HFFc6 (cell line): ENCODE results near the gene BTG2. TPM values are rescaled to one million over a fixed set of nuclear protein-coding genes. Genes with fewer than 3 reads are reported as not detected.

ENCODE experiments used
- DNase-seq: peaks from one replicate; pipeline ENCODE4 v3.0.0-alpha.2; 2018
- H3K27ac Mint-ChIP-seq: 2 replicates; pipeline ENCODE4 v1.8.0; 2020; ENCODE audit warnings: mild to moderate bottlenecking, mixed read lengths
- H3K27me3 Mint-ChIP-seq: 2 replicates; pipeline ENCODE4 v1.8.0; 2021; ENCODE audit warnings: mild to moderate bottlenecking, moderate library complexity, mixed read lengths; ENCODE audit not compliant: insufficient read depth
- H3K36me3 Mint-ChIP-seq: 2 replicates; pipeline ENCODE4 v1.8.0; 2021; ENCODE audit warnings: low read depth, mixed read lengths
- H3K4me1 Mint-ChIP-seq: 2 replicates; pipeline ENCODE4 v1.8.0; 2020; ENCODE audit warnings: low read depth, mixed read lengths
- H3K4me3 Mint-ChIP-seq: 2 replicates; pipeline ENCODE4 v1.8.0; 2020; ENCODE audit warnings: mild to moderate bottlenecking, moderate library complexity, mixed read lengths
- H3K9me3 Mint-ChIP-seq: 2 replicates; pipeline ENCODE4 v1.8.0; 2020; ENCODE audit warnings: mild to moderate bottlenecking, mixed read lengths
- total RNA-seq, 6 experiments: library from RNA; stranded (reverse); fragmentation: NEBNext Ultra II Directional; extraction: Animal tissue kit (Norgen Biotek cat#: 25700); gene quantifications; 2 replicates in 1 of 6; 3 replicates in 5 of 6; pipeline ENCODE4 v1.2.3, GENCODE V29; 2021
- TF ChIP-seq, protein P1 (sequence below): fragments of 200-600 bp; sonication (generic); IDR thresholded peaks from 2 replicates; pipeline ENCODE4 v1.5.0; 2021; ENCODE audit warnings: antibody characterized with exemption, mild to moderate bottlenecking

BTG2 gene
- total RNA-seq, 6 experiments from 2014 or later, result 12.7 to 18.5 (median 13.7) TPM

GRCh38 chr1:203338335-203339036 lies 33.2 kb downstream of the BTG2 start:
- TF ChIP-seq, protein P1, sequence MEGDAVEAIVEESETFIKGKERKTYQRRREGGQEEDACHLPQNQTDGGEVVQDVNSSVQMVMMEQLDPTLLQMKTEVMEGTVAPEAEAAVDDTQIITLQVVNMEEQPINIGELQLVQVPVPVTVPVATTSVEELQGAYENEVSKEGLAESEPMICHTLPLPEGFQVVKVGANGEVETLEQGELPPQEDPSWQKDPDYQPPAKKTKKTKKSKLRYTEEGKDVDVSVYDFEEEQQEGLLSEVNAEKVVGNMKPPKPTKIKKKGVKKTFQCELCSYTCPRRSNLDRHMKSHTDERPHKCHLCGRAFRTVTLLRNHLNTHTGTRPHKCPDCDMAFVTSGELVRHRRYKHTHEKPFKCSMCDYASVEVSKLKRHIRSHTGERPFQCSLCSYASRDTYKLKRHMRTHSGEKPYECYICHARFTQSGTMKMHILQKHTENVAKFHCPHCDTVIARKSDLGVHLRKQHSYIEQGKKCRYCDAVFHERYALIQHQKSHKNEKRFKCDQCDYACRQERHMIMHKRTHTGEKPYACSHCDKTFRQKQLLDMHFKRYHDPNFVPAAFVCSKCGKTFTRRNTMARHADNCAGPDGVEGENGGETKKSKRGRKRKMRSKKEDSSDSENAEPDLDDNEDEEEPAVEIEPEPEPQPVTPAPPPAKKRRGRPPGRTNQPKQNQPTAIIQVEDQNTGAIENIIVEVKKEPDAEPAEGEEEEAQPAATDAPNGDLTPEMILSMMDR, result peak; percentile 92
- Mint-ChIP-seq H3K4me3 (no peak overlapping the region), H3K36me3 (no peaks in the 10 kb centered on the region), H3K4me1 (no peaks in the 10 kb centered on the region), H3K27ac (no peak overlapping the region), H3K27me3 (peaks cover 41% of the 10 kb centered on the region), H3K9me3 (no peaks in the 10 kb centered on the region)
- DNase-seq, result peak; percentile 33

DNA sequence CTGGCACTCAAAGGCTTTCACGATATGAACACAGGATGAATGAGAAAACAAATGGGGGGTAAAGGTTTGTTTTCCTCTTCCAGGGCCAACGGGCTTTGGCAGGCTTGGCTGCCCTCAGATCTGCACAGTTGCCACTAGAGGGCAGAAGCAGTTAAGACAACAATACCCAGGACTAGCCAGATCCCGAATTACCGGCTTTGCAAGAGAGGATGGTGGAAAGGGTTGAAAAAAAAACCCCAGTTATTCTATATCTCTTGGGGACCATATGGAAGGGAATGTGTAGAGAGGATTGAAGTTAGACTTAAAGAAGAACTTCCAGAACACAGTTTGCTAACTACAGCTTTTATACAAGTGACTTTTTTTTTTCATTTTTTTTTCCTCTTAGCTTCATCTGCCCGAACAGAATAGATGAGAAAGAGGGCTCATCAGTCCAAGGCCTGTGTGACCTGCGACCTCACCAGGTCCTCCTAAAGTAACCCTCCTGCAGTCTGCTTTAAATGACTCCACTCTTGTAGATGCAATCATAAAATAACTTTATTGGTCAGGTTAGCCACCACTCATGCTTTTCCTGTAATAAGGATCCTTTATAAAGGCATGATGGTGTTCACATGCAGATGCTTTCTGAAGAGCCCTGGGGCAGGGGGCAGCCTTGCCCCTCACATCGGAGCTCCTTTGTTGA lies 34.9 kb downstream of the BTG2 start:
- peak; percentile 78 for DNase-seq
- TF ChIP-seq, protein P1, result peak; percentile 94
- H3K4me1 Mint-ChIP-seq, result no peaks in the 10 kb centered on the region
- H3K9me3 Mint-ChIP-seq, result no peaks in the 10 kb centered on the region
- no peaks in the 10 kb centered on the region for H3K36me3 Mint-ChIP-seq
- peaks cover 34% of the 10 kb centered on the region for H3K27me3 Mint-ChIP-seq
- H3K4me3 Mint-ChIP-seq, result no peak overlapping the region
- no peak overlapping the region for H3K27ac Mint-ChIP-seq

DNA sequence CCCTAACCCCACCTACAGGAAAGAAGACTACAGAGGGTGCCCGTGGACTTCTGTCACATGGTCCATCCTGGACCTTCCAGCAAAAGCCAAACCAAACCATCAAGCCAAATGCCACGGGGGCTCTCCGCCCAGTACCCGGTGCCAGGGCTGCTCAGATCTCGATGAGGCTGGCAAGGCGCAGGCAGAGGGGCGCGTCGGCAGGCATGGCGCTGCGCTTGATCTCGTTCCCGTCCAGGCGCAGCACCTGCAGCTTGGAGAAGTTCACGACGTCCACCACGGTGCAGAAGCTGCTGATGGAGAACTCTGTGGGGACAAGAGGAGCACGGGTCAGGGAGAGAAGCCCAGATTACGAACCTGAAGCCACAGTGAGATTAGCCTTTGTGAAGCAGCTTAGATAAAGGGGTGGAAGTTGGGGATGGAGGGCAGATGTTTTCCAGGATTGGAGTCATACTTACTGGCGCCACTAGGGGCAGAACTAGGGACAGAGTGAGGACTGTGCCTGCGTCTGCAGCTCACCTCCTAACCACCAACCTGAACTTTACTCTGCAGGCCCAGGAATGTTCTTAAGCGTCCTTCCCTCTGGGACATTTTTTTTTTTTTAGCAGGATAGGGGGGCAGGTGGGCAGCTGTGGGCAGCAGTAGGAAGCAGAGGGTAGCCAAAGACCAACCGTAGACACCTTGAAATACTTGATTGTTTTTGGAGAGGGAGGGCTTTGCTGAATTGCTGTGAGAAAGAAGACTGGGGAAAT lies 37.0 kb downstream of the BTG2 start:
- peaks cover 43% of the 10 kb centered on the region for H3K27me3 Mint-ChIP-seq
- peak; percentile 19 for DNase-seq
- H3K4me3 Mint-ChIP-seq, result no peak overlapping the region
- no peak overlapping the region for H3K27ac Mint-ChIP-seq
- no peaks in the 10 kb centered on the region for H3K4me1 Mint-ChIP-seq
- H3K9me3 Mint-ChIP-seq, result no peaks in the 10 kb centered on the region
- no peaks in the 10 kb centered on the region for H3K36me3 Mint-ChIP-seq
- TF ChIP-seq, protein P1, result peak; percentile 86

DNA sequence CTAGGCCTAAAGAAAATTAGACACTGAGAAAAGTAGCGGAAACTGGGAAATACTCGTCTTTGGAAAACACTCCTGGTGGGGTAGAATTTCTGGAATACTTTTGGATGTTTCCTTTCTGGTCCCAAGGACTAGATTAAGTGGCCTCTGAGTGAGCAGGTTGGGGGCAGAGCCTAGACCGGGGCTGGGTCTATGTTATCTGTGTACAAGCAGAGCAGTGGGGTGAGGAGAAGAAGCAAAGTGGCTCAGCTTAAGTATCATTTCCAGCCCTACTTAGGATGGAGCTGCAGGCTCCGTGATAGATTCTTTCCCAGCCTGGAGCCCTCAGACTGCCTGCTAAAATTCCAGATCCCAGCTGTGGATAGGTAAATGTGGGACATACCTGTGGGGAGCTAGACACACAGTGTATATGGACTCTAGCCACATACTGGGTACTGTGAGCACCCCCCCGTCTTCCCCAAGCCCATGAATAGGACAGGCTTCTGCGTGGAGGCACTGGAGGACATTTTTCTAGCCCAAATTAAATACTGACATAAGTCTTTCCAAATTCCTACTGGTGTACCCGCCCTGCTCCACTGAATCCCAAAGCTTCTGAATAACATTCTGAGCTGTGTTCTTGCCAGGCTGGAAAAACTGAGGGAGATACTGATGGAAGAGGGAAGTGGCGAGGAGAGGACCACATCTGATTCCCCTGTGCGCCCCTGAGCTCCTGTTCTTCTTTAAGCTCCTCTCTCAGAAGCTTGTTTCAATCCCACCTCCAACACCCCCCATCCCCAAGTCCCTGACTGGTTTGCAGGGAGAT lies 38.8 kb downstream of the BTG2 start:
- Mint-ChIP-seq H3K4me1 (no peaks in the 10 kb centered on the region), H3K27ac (no peak overlapping the region), H3K36me3 (no peaks in the 10 kb centered on the region), H3K9me3 (no peaks in the 10 kb centered on the region), H3K27me3 (peaks cover 54% of the 10 kb centered on the region), H3K4me3 (no peak overlapping the region)
- TF ChIP-seq, protein P1, result no peak
- no peak for DNase-seq

- no peak for DNase-seq
These were observed 40.9 kb downstream of the BTG2 start for GRCh38 chr1:203346060-203346768.

More at GRCh38 chr1:203346060-203346768, 40.9 kb downstream of the BTG2 start:
- Mint-ChIP-seq H3K4me1 (no peaks in the 10 kb centered on the region), H3K27ac (no peak overlapping the region), H3K27me3 (peaks cover 68% of the 10 kb centered on the region), H3K36me3 (no peaks in the 10 kb centered on the region), H3K9me3 (no peaks in the 10 kb centered on the region), H3K4me3 (no peak overlapping the region)
- TF ChIP-seq, protein P1, result peak; percentile 39; the same call in 1 of the 2 replicates
